ENCODE data around the gene ITFG1. TPM values are rescaled to one million over a fixed set of nuclear protein-coding genes. Genes with fewer than 3 reads are reported as not detected.
"Not testable (repeated sequence)": the region's sequence is repeated elsewhere in the genome, so short reads cannot be mapped to it uniquely, and the experiment has no call there.

ITFG1 gene
- total and polyA plus RNA-seq, 2 of the 13 experiments (the other 11 are each of a cell fraction or from before 2014, with no cell fraction given): 74.5 to 150 TPM

DNA sequence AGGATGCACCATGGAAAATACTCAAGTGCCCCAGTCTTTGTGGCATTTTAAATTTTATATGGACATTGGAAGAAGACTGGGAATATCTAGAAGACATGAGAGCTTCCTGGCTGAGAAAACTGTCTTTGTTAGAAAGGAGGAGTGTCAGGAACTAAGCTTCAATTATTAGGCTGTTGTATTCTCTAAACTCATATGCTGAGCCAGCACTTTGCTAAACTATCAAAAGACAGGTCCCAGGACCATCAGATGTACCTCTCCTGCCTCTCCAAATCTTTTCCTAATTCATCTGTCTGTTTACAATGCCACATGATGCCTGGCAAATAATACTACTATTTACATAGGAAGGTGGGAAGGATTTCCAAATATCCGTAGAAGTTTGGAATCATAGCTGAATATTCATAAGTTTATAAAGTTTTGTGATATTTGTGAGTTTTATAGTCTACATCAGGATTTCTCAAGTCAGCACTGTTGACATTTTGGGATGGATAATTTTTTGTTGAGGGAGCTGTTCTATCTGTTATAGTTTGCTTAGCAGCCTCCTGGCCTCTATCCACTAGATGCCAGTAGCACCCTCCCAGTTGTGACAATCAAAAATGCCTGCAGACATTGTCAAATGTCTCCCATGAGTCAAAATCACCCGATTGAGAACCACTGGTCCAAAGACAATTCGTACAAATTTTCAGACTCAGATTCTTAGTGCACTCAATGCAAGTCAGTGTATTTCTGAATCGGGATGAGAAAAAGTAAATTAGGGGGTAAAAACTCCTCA is 255.9 kb downstream of the ITFG1 start (continued):
- TF ChIP-seq, protein P1, sequence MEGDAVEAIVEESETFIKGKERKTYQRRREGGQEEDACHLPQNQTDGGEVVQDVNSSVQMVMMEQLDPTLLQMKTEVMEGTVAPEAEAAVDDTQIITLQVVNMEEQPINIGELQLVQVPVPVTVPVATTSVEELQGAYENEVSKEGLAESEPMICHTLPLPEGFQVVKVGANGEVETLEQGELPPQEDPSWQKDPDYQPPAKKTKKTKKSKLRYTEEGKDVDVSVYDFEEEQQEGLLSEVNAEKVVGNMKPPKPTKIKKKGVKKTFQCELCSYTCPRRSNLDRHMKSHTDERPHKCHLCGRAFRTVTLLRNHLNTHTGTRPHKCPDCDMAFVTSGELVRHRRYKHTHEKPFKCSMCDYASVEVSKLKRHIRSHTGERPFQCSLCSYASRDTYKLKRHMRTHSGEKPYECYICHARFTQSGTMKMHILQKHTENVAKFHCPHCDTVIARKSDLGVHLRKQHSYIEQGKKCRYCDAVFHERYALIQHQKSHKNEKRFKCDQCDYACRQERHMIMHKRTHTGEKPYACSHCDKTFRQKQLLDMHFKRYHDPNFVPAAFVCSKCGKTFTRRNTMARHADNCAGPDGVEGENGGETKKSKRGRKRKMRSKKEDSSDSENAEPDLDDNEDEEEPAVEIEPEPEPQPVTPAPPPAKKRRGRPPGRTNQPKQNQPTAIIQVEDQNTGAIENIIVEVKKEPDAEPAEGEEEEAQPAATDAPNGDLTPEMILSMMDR (CRISPR knock-in tag; IDR thresholded peaks at IDR 0.05): peak; percentile 25; the same call in 1 of the 2 replicates
- TF ChIP-seq GFI1 (CRISPR knock-in tag; IDR thresholded peaks at IDR 0.05; ENCODE audit: borderline replicate concordance): no peak
- no peak for TF ChIP-seq KIAA2018 (CRISPR knock-in tag; IDR thresholded peaks at IDR 0.05; ENCODE audit: borderline replicate concordance)
- no peak for TF ChIP-seq RORA (CRISPR knock-in tag; IDR thresholded peaks at IDR 0.05)
- TF ChIP-seq GATAD2A (CRISPR knock-in tag; IDR thresholded peaks at IDR 0.05): no peak
- no peak for TF ChIP-seq HOMEZ (CRISPR knock-in tag; IDR thresholded peaks at IDR 0.05; ENCODE audit: low read depth)
- no peak for TF ChIP-seq BCLAF1 (IDR thresholded peaks at IDR 0.05)

GRCh38 chr16:47203433-47203832 is 257.4 kb downstream of the ITFG1 start:
- DNase-seq (ENCODE audit: low spot score); ATAC-seq; H3K4me3 ChIP-seq (replicated peaks in 1 of 3; ENCODE audit: insufficient read depth in 1 of 3, low read depth in 2 of 3, low read length in 3 of 3); H4K20me1 ChIP-seq (ENCODE audit: insufficient read depth, low read length); CTCF ChIA-PET (ENCODE audit: low intra/inter-chr PET ratio, low total read pairs); H2AFZ ChIP-seq (ENCODE audit: low read length); H3K36me3 ChIP-seq (replicated peaks in 1 of 2; ENCODE audit: control insufficient read depth in 1 of 2, insufficient read depth in 2 of 2, low read length in 2 of 2); FAIRE-seq; intact Hi-C loops (cut with micrococcal nuclease; ENCODE audit: unreplicated experiment); in situ Hi-C loops (cut with HindIII; ENCODE audit: extremely low pct_ligation_motif_present, low pct_unique_long_range_greater_than_20kb); BruUV-seq (replicated peaks); H3K9ac ChIP-seq (ENCODE audit: insufficient read depth, low read depth, low read length); H3K27me3 ChIP-seq (ENCODE audit: control insufficient read depth in 1 of 2, insufficient read depth in 2 of 2, low read length in 2 of 2); H3K4me2 ChIP-seq (ENCODE audit: low read depth, low read length); H3K79me2 ChIP-seq (ENCODE audit: insufficient read depth, low read length); H3K4me1 ChIP-seq (ENCODE audit: insufficient read depth, low read length); H3K9me3 ChIP-seq (ENCODE audit: low read length); H3K27ac ChIP-seq (ENCODE audit: extremely low read length, insufficient read depth, low read length); POLR2A ChIA-PET: not testable (repeated sequence)
- WGBS (ENCODE audit: low lambda C conversion rate): 97% methylated on average over 4 of the region's 4 CpGs

All from HepG2 (cell line).